Fibroblast of villous mesenchyme (primary cell): Measurements from ENCODE around the gene ITPRID2. TPM values are rescaled to one million over a fixed set of nuclear protein-coding genes. Genes with fewer than 3 reads are reported as not detected.

Experiments used
- DNase-seq: peaks from one replicate; pipeline ENCODE4 v3.0.0-alpha.2; 2010; ENCODE audit warnings: low read depth
- H3K4me3 ChIP-seq: 2 replicates; pipeline ENCODE4 v1.5.1; 2011; ENCODE audit warnings: low read depth, mild to moderate bottlenecking, low read length
- CTCF ChIP-seq: IDR thresholded peaks from 2 replicates; pipeline ENCODE4 v1.5.1; 2012; ENCODE audit warnings: low read depth, mild to moderate bottlenecking, low read length; ENCODE audit not compliant: insufficient read depth
- total RNA-seq: library from RNA; depleted of rRNA; stranded (reverse); fragments of >200 nt; gene quantifications from 2 replicates; pipeline ENCODE4 v1.2.3, GENCODE V29; 2012

The ITPRID2 gene
- 213 and 301 TPM in 2 replicates for total RNA-seq

- TF ChIP-seq CTCF: no peak
- peak; percentile 91 for DNase-seq
These were observed at the start of gene ITPRID2 for GRCh38 chr2:181891258-181891965. Gene ITPRID2 (plus strand): TSS chr2:181891730. CDS start chr2:181892067, 337 bp downstream.

GRCh38 chr2:181844551-181845290, 46.8 kb upstream of the ITPRID2 start:
- TF ChIP-seq CTCF: no peak
- no peak for DNase-seq
- H3K4me3 ChIP-seq: no peak overlapping the region

More at GRCh38 chr2:181891258-181891965, at the start of gene ITPRID2:
- peak within 1 kb of the TSS; percentile 94 for H3K4me3 ChIP-seq

- H3K4me3 ChIP-seq: no peak overlapping the region
- no peak for DNase-seq
These were observed 44.9 kb upstream of the ITPRID2 start for GRCh38 chr2:181846399-181847197.

GRCh38 chr2:181847198-181847556, 44.4 kb upstream of the ITPRID2 start:
- TF ChIP-seq CTCF: no peak
- H3K4me3 ChIP-seq: no peak overlapping the region
- DNase-seq: no peak

More at GRCh38 chr2:181846399-181847197, 44.9 kb upstream of the ITPRID2 start:
- TF ChIP-seq CTCF: no peak

GRCh38 chr2:181847702-181848101, 43.8 kb upstream of the ITPRID2 start:
- no peak overlapping the region for H3K4me3 ChIP-seq
- no peak for DNase-seq
- TF ChIP-seq CTCF: no peak

GRCh38 chr2:181848261-181848886, 43.2 kb upstream of the ITPRID2 start:
- H3K4me3 ChIP-seq: no peak overlapping the region
- no peak for DNase-seq
- TF ChIP-seq CTCF: no peak
